HEK293 (cell line): ENCODE results near the gene ECM1.

ENCODE experiments used
- CTCF ChIP-seq: fragments of 450-650 bp; formaldehyde crosslinking; IDR thresholded peaks from 2 replicates; pipeline ENCODE4 v1.5.1; 2016; ENCODE audit warnings: missing biosample characterization, missing genetic modification characterization
- HOXA7 ChIP-seq: sonication (generic); formaldehyde crosslinking; IDR thresholded peaks from 2 replicates; pipeline ENCODE4 v1.8.1; 2022; ENCODE audit warnings: missing genetic modification reagents, borderline replicate concordance
- KLF17 ChIP-seq: fragments of 450-650 bp; formaldehyde crosslinking; IDR thresholded peaks from 2 replicates; pipeline ENCODE4 v1.5.1; 2016; ENCODE audit warnings: missing biosample characterization, missing genetic modification characterization
- OSR2 ChIP-seq: fragments of 450-650 bp; formaldehyde crosslinking; IDR thresholded peaks from 2 replicates; pipeline ENCODE4 v1.5.1; 2016; ENCODE audit warnings: missing biosample characterization, missing genetic modification characterization
- PATZ1 ChIP-seq: fragments of 450-650 bp; formaldehyde crosslinking; IDR thresholded peaks from 2 replicates; pipeline ENCODE4 v1.5.1; 2016; ENCODE audit warnings: missing biosample characterization, missing genetic modification characterization
- PRDM6 ChIP-seq: fragments of 450-650 bp; formaldehyde crosslinking; IDR thresholded peaks from 2 replicates; pipeline ENCODE4 v1.5.1; 2017; ENCODE audit warnings: missing biosample characterization, missing genetic modification characterization
- SCRT2 ChIP-seq: fragments of 450-650 bp; formaldehyde crosslinking; IDR thresholded peaks from 2 replicates; pipeline ENCODE4 v1.5.1; 2016; ENCODE audit warnings: missing biosample characterization, missing genetic modification characterization
- SETDB1 ChIP-seq: IDR thresholded peaks from one replicate; pipeline ENCODE4 v1.6.1; 2017; ENCODE audit warnings: mild to moderate bottlenecking, low read length, moderate library complexity, mixed read lengths; ENCODE audit not compliant: insufficient read length
- TCF7L2 ChIP-seq: IDR thresholded peaks from 2 replicates; pipeline ENCODE4 v1.6.1; 2011; ENCODE audit warnings: low read depth, mild to moderate bottlenecking, inconsistent platforms, low read length, moderate library complexity, borderline replicate concordance
- YY2 ChIP-seq: fragments of 450-650 bp; formaldehyde crosslinking; IDR thresholded peaks from 2 replicates; pipeline ENCODE4 v1.5.1; 2016; ENCODE audit warnings: missing biosample characterization, missing genetic modification characterization
- ZBTB1 ChIP-seq: fragments of 450-650 bp; formaldehyde crosslinking; IDR thresholded peaks from 2 replicates; pipeline ENCODE4 v1.5.1; 2016; ENCODE audit warnings: missing biosample characterization, missing genetic modification characterization
- ZBTB48 ChIP-seq: fragments of 450-650 bp; formaldehyde crosslinking; IDR thresholded peaks from 2 replicates; pipeline ENCODE4 v1.5.1; 2016; ENCODE audit warnings: missing biosample characterization, missing genetic modification characterization
- ZFP3 ChIP-seq: fragments of 450-650 bp; formaldehyde crosslinking; IDR thresholded peaks from 2 replicates; pipeline ENCODE4 v1.5.1; 2016; ENCODE audit warnings: low read depth, missing biosample characterization, missing genetic modification characterization
- ZFP37 ChIP-seq: fragments of 450-650 bp; formaldehyde crosslinking; IDR thresholded peaks from 2 replicates; pipeline ENCODE4 v1.5.1; 2016; ENCODE audit warnings: missing biosample characterization, missing genetic modification characterization
- ZNF132 ChIP-seq: fragments of 450-650 bp; formaldehyde crosslinking; IDR thresholded peaks from 2 replicates; pipeline ENCODE4 v1.5.1; 2017; ENCODE audit warnings: missing biosample characterization, missing genetic modification characterization, borderline replicate concordance
- ZNF16 ChIP-seq: fragments of 450-650 bp; formaldehyde crosslinking; IDR thresholded peaks from 2 replicates; pipeline ENCODE4 v1.5.1; 2016; ENCODE audit warnings: low read depth, missing biosample characterization, missing genetic modification characterization
- ZNF19 ChIP-seq: fragments of 450-650 bp; formaldehyde crosslinking; IDR thresholded peaks from 2 replicates; pipeline ENCODE4; 2016; ENCODE audit warnings: missing biosample characterization, missing genetic modification characterization, low read depth
- ZNF202 ChIP-seq: fragments of 450-650 bp; formaldehyde crosslinking; IDR thresholded peaks from 2 replicates; pipeline ENCODE4 v1.5.1; 2016; ENCODE audit warnings: missing biosample characterization, missing genetic modification characterization, borderline replicate concordance
- ZNF362 ChIP-seq: fragments of 450-650 bp; formaldehyde crosslinking; IDR thresholded peaks from 2 replicates; pipeline ENCODE4 v1.5.1; 2016; ENCODE audit warnings: missing biosample characterization, missing genetic modification characterization
- ZNF404 ChIP-seq: fragments of 450-650 bp; formaldehyde crosslinking; IDR thresholded peaks from 2 replicates; pipeline ENCODE4 v1.5.1; 2017; ENCODE audit warnings: missing biosample characterization, missing genetic modification characterization
- ZNF529 ChIP-seq: fragments of 450-650 bp; formaldehyde crosslinking; IDR thresholded peaks from 2 replicates; pipeline ENCODE4 v1.5.1; 2017; ENCODE audit warnings: missing genetic modification characterization, missing biosample characterization; ENCODE audit not compliant: insufficient replicate concordance
- ZNF530 ChIP-seq: fragments of 450-650 bp; formaldehyde crosslinking; IDR thresholded peaks from 2 replicates; pipeline ENCODE4 v1.5.1; 2016; ENCODE audit warnings: low read depth, missing biosample characterization, missing genetic modification characterization
- ZNF544 ChIP-seq: fragments of 450-650 bp; formaldehyde crosslinking; IDR thresholded peaks from 2 replicates; pipeline ENCODE4 v1.5.0; 2017; ENCODE audit warnings: missing biosample characterization, missing genetic modification characterization
- ZNF600 ChIP-seq: fragments of 450-650 bp; formaldehyde crosslinking; IDR thresholded peaks from 2 replicates; pipeline ENCODE4 v1.5.1; 2016; ENCODE audit warnings: missing biosample characterization, missing genetic modification characterization
- ZNF776 ChIP-seq: fragments of 450-650 bp; formaldehyde crosslinking; IDR thresholded peaks from 2 replicates; pipeline ENCODE4 v1.5.0; 2017; ENCODE audit warnings: missing biosample characterization, missing genetic modification characterization, borderline replicate concordance
- ZNF785 ChIP-seq: fragments of 450-650 bp; formaldehyde crosslinking; IDR thresholded peaks from 2 replicates; pipeline ENCODE4 v1.5.1; 2016; ENCODE audit warnings: missing biosample characterization, missing genetic modification characterization
- ZNF791 ChIP-seq: fragments of 450-650 bp; formaldehyde crosslinking; IDR thresholded peaks from 2 replicates; pipeline ENCODE4 v1.5.1; 2016; ENCODE audit warnings: missing biosample characterization, missing genetic modification characterization
- TF ChIP-seq, protein P1 (sequence below): fragments of 450-650 bp; formaldehyde crosslinking; IDR thresholded peaks from 2 replicates; pipeline ENCODE4 v1.5.1; 2016; ENCODE audit warnings: missing biosample characterization, missing genetic modification characterization
- TF ChIP-seq, protein P2 (sequence below): fragments of 450-650 bp; formaldehyde crosslinking; IDR thresholded peaks from 2 replicates; pipeline ENCODE4 v1.5.1; 2017; ENCODE audit warnings: missing biosample characterization, missing genetic modification characterization

Gene ECM1

GRCh38 chr1:150515328-150516049 lies 7.6 kb downstream of the ECM1 start, which contains the start of gene FALEC (continued):
- TF ChIP-seq, protein P1, sequence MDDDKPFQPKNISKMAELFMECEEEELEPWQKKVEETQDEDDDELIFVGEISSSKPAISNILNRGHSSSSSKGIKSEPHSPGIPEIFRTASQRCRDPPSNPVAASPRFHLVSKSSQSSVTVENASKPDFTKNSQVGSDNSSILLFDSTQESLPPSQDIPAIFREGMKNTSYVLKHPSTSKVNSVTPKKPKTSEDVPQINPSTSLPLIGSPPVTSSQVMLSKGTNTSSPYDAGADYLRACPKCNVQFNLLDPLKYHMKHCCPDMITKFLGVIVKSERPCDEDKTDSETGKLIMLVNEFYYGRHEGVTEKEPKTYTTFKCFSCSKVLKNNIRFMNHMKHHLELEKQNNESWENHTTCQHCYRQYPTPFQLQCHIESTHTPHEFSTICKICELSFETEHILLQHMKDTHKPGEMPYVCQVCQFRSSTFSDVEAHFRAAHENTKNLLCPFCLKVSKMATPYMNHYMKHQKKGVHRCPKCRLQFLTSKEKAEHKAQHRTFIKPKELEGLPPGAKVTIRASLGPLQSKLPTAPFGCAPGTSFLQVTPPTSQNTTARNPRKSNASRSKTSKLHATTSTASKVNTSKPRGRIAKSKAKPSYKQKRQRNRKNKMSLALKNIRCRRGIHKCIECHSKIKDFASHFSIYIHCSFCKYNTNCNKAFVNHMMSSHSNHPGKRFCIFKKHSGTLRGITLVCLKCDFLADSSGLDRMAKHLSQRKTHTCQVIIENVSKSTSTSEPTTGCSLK (tag by site-specific recombination): no peak
- TF ChIP-seq PRDM6 (tag by site-specific recombination) (no peak), KLF17 (tag by site-specific recombination) (peak; percentile 73; the same call in 1 of the 2 replicates), SETDB1 (no peak), ZNF529 (tag by site-specific recombination) (no peak), ZNF530 (tag by site-specific recombination) (no peak), PATZ1 (tag by site-specific recombination) (peak; percentile 97), ZNF600 (tag by site-specific recombination) (no peak; the same call in 1 of the 2 replicates), ZNF132 (tag by site-specific recombination) (no peak), ZNF19 (tag by site-specific recombination) (no peak), ZNF776 (no peak), CTCF (tag by site-specific recombination) (no peak; the same call in 1 of the 2 replicates), ZNF16 (no peak), ZNF362 (tag by site-specific recombination) (no peak), YY2 (tag by site-specific recombination) (no peak), ZNF544 (no peak), ZNF404 (tag by site-specific recombination) (no peak), TCF7L2 (peak; percentile 99), ZBTB1 (tag by site-specific recombination) (no peak), ZNF791 (tag by site-specific recombination) (no peak), HOXA7 (no peak), OSR2 (peak; percentile 86), ZBTB48 (tag by site-specific recombination) (0 out of 2 replicates have a peak, but pooled peaks have one; percentile 8), ZNF785 (tag by site-specific recombination) (no peak), SCRT2 (no peak), ZNF202 (tag by site-specific recombination) (no peak), ZFP3 (tag by site-specific recombination) (no peak), ZFP37 (tag by site-specific recombination) (peak; percentile 65; the same call in 1 of the 2 replicates)
- TF ChIP-seq, protein P2, sequence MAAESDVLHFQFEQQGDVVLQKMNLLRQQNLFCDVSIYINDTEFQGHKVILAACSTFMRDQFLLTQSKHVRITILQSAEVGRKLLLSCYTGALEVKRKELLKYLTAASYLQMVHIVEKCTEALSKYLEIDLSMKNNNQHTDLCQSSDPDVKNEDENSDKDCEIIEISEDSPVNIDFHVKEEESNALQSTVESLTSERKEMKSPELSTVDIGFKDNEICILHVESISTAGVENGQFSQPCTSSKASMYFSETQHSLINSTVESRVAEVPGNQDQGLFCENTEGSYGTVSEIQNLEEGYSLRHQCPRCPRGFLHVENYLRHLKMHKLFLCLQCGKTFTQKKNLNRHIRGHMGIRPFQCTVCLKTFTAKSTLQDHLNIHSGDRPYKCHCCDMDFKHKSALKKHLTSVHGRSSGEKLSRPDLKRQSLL (tag by site-specific recombination): peak; percentile 88
